ENCODE measurements around the gene CYTH4.

GRCh38 chr22:37279331-37280181, 2.8 kb upstream of the CYTH4 start:
- TF ChIP-seq POLR2A (IDR thresholded peaks at IDR 0.05) (no peak), CTCF (IDR thresholded peaks at IDR 0.05) (no peak)
